DMS 273 treated with DMSO at 0.1 percent for 48 hours (cell line): Measurements from ENCODE around the gene CDKL1.
"Not testable (repeated sequence)": the region's sequence is repeated elsewhere in the genome, so short reads cannot be mapped to it uniquely, and the experiment has no call there.

Experiments
- DNase-seq: peaks from one replicate; lab custom pipeline; 2025; lab: John Stamatoyannopoulos, UW

The CDKL1 gene

GRCh38 chr14:50357753-50358395 lies 38.8 kb downstream of the CDKL1 start:
- DNase-seq, result no peak

GRCh38 chr14:50357124-50357523 lies 39.6 kb downstream of the CDKL1 start:
- no peak for DNase-seq

- not testable (repeated sequence) for DNase-seq
These were observed 40.4 kb downstream of the CDKL1 start for GRCh38 chr14:50356283-50356682.

DNA sequence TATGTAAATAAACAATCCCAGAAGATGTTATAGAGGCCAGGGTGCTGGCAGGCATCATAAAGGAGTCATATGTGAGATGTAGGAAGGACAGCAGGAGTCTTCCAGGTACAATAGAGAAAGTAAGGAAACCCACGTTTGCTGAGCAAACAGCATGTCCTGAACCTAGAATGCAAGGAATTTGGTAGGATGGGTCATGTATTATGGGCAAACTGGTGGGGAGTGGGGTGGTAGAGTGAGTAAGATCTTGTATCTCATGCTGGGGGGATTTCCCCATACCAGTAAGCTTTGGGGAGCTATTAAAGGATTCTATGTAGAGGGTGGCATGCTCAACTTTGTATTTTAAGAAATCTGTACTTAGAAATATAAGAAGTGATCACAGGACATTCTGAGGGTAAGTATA lies 41.0 kb downstream of the CDKL1 start:
- no peak for DNase-seq

GRCh38 chr14:50354527-50354926 lies 42.2 kb downstream of the CDKL1 start:
- no peak for DNase-seq

- no peak for DNase-seq
These were observed 43.6 kb downstream of the CDKL1 start for GRCh38 chr14:50353126-50353525.

GRCh38 chr14:50352584-50352983 lies 44.1 kb downstream of the CDKL1 start:
- no peak for DNase-seq

GRCh38 chr14:50350975-50351374 lies 45.7 kb downstream of the CDKL1 start:
- DNase-seq, result no peak

DNA sequence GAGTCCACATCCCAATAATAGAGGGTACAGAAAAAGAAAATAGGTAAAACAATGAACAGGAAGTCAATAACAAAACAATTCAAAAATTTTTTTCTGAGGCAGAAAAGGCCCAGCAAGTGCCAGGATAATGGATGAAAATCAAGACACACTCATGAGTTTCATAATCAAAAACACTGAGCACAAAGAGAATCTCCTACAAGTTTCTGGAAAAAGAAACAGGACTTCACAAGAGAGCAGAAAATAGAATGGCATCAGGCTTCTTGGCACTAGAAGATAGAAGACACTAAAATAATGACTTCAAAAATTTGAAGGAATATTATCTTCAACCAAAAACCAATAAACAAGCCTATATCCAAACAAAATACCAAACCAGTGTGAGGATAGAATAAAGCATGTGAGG lies 47.7 kb downstream of the CDKL1 start:
- DNase-seq, result no peak

DNA sequence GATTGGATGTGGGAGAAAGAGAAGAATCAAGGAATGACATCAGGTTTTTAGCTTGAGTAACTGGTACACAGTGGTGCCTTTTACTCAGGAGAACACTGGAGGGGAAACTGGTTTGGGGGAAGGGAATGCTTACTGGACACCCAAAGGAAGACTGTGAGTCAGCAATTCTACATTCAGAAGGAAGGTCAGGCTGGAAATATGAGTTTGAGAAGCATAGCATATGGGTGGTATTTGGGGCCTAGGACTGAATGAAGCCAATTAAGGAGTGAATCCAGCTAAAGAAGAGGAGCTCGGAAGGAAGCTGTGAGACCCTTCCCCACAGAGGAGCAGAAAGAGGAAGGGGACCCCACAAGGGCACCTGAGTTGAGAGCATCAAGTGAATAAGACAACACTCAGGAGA lies 49.2 kb downstream of the CDKL1 start:
- no peak for DNase-seq

DNA sequence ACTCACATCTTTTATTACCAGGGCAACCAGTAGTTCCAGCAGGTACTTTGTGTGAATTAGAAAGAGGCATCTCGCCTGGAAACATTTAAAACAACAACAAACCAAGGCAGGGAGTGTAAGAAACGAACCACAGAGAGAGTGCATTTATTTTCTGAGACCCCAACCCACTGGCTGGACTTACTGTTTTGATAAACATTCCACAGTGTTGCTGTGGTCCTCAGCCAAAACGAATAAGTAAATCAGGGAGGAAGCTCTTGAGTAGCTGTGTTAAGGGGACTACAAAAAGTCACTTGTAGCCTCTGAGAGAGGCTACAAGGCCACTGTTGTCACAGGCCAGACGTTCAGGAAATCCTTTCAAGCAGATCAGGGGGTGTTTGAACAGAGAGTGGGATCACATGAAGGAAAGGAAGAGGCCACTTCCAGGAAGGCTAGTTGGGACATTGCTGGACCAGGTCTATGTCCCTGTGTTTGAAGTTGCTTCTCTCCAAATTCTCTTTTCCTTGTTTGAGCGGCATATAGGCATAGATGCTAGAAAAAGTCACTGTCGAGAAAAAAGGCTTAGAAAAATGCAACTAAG lies 50.7 kb downstream of the CDKL1 start:
- DNase-seq, result no peak

DNA sequence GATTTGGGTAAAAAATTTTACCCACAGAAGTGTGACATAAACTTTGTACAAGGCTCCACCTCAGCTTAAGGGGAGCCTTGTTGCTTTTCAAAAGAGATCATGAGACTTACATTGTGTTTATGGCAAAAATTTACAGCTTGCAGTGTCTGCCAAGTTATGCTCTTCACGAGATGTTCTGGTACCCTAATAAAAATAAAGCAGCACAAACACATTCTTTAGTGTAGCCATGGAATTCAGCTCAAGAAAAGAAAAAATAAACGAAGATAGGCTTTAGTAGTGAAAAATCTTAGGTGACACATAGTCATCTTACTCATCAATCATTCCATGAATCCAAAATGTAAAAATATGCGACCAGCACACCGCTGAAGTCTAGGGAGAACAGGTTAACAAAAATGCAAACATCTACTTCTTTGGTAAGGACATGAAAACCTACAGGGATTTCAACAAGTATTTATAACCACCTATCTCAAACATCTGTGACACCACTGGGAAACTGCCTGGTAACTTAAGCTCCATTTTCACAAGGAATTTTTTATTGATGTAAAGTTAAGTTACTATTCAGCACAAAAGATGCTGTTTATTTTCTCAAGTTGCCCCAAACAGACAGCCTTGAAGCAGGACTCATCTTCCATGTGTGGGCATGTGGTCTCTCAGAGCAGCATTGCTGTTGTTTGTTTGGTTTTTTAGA lies 51.7 kb downstream of the CDKL1 start:
- no peak for DNase-seq

- DNase-seq, result no peak
These were observed 52.4 kb downstream of the CDKL1 start for GRCh38 chr14:50344116-50344775.

- peak; percentile 27 for DNase-seq
These were observed 53.2 kb downstream of the CDKL1 start for GRCh38 chr14:50343434-50343833.

DNA sequence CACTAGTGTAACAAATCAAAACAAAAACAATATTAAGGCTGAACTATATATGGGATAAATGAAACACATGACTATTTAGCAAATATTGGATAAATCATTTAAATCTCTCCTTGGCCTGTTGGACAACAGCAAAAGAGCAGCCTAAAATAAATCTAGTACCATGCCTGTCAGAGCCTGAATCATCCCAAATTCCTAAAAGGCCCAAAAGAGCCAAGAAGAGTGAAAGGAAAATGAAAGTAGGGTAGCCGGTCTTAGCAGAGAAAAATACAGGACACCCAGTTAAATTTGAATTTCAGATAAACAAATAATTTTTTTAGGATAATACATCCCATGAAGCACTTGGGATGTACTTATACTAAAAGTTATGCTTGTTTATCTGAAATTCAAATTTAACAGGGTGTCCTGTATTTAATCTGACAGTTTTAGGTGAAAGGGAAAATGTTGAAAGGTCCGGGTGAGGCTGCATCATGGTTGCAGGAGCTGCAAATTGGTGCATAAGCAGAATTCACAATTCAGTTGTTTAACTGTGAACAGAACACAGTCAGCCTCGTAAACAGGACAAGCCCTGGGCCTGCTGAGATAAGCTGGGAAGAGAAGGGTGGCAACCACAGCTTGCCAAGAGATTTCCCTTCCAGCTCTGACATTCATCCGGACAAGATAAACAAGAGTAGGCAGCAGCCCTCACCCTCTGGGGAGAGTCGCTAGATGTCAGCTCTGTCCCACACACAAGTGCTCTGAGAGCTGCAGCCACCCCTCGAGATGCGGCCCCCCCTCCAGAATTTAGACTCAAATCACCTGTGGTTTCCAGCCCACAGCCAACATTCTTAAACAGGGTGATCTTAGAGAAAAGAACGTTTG lies 54.2 kb downstream of the CDKL1 start:
- DNase-seq, result peak; percentile 26

DNA sequence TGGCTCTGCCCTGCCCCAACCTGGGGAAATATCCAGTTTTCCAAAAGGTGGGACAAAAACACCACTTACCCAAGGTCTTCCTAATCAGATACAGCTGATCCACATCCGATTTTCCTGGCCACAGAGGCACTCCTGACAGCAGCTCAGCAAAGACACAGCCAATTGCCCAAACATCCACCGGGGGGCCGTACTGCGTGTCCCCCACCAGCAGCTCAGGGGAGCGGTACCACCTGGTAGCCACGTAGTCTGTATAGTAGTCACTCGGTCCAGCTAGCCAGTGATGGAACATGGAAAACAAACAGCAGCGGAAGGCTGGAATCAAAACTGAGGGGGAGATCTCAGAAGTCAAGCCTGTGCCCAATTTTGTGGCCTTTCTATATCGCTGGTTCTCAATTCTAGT lies 55.7 kb downstream of the CDKL1 start:
- DNase-seq, result no peak

DNA sequence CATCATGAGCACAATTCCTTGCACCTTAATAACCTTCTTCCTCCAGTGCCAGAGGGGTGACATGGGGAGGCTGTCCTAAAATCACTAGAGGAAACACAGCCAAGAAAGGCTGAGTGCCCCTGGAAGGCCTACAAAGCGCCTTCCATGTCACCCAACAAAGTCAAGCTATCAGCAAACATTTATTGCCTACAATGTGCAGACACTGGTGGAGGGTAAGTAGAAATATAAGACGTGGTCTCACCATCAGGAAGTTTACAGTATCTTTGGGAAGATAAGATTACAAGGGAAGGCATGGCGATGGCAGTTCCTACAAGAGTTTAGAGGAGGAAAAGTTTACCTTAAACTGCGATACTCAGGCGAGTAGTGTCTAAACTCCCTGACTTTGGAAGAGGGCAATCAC lies 56.6 kb downstream of the CDKL1 start:
- no peak for DNase-seq

GRCh38 chr14:50339178-50339804 lies 57.4 kb downstream of the CDKL1 start:
- no peak for DNase-seq

DNA sequence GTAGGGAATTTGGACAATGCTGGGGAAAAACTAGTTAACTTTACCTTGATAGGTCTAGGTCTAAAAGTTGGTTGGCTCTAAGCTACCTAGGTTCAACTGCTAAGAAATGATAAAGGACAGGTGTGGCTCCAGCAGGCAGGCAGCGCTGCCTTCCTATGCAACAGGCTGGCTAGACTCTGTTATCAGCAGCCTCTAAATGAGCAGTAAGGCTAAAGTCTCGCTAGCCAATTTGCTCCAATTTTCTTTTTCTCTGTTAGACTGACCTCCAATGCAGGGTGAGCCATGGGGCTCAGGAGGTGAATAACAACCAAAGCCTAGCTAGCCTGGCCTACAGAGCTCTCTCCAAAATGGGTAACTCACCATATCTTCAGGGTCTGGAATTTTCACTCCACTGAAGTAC lies 58.1 kb downstream of the CDKL1 start:
- DNase-seq, result no peak

DNA sequence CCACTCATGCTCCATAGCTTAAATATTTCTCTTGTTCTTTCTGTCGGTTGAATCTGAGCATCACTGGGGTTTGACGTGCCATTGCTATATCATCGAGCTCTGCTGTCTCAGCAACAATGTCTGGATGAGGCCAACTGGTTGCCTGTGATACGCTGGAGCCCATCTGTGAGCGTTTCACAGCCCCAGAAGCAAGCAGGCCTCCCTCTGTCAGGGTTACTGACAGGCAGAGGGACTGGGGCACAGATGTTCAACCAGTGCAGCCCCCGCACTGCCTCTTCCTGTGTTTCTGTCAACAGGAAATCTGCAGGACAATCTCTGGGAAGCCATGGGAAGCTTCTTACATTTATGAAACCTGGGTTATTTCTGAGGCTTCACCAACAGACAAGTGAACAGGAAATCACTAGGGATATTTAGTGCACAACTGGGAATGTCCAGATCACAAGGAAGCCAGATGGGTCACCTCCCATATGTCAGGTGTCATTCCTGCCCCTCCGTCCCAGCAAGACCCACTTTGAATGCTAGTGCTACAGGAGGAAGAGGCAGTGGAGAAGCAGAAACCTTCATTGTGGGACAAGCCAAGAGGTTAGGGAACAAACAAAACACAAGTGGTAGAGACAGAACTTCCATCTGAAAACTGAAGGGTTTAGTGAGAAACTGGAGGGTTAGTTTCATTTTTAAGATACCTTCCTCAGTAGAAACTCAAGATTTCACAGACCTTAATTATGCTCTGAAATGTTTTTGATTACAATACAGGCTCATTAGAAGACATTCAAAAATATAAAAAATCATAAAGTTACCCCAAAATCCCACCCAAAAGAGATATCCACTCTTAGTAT lies 60.5 kb downstream of the CDKL1 start:
- peak; percentile 85 for DNase-seq

GRCh38 chr14:50335389-50335788 lies 61.3 kb downstream of the CDKL1 start:
- peak; percentile 93 for DNase-seq
